Body of pancreas (tissue), 4 donors: Measurements from ENCODE around the gene NLRP4. TPM values are rescaled to one million over a fixed set of nuclear protein-coding genes. Genes with fewer than 3 reads are reported as not detected.

Source experiments
- ATAC-seq: fragments of 150-250 bp; one replicate; pipeline ENCODE4 v1.9.1; 2016
- DNase-seq, 4 donors: peaks; one replicate each; pipeline ENCODE4 v3.0.0-alpha.2; 2019
- H3K27ac ChIP-seq, 4 donors: fragments of 200-600 bp; sonication (generic); 1 replicate in 3 of 4; 2 replicates in 1 of 4; pipeline versions ENCODE4 v1.5.1 to v1.6.1; 2016 to 2019; ENCODE audit warnings: mild to moderate bottlenecking in 1 of 4, mixed read lengths in 1 of 4, moderate library complexity in 1 of 4
- H3K27me3 ChIP-seq, 2 donors: fragments of 200-600 bp; sonication (generic); one replicate each; pipeline ENCODE4 v1.6.0; 2016; ENCODE audit warnings: mild to moderate bottlenecking in 1 of 2
- H3K36me3 ChIP-seq, 2 donors: fragments of 200-600 bp; sonication (generic); replicated peaks in 1 of 2; 2 replicates each; pipeline ENCODE4 v1.5.1; 2016; ENCODE audit warnings: low read depth in 2 of 2; ENCODE audit not compliant: insufficient read depth in 1 of 2
- H3K4me1 ChIP-seq: fragments of 200-600 bp; sonication (generic); one replicate; pipeline ENCODE4 v1.6.0; 2016
- H3K4me3 ChIP-seq, 2 donors: fragments of 200-600 bp; sonication (generic); 1 replicate in 1 of 2; 2 replicates in 1 of 2; pipeline ENCODE4 v1.5.1; 2016 to 2019
- H3K9me3 ChIP-seq, 3 donors: fragments of 200-600 bp; sonication (generic); 1 replicate in 2 of 3; 2 replicates in 1 of 3; pipeline ENCODE4 v1.5.1; 2016
- CTCF ChIP-seq, 7 experiments: fragments of 450-650 bp in 4 of 7; fragments of 200-600 bp in 3 of 7; sonication (generic) in 3 of 7; IDR thresholded peaks; one replicate each; pipeline ENCODE4 v1.5.1; 2016 to 2019; ENCODE audit warnings: antibody characterized with exemption in 7 of 7
- POLR2A ChIP-seq, 3 donors: fragments of 450-650 bp; IDR thresholded peaks; one replicate each; pipeline ENCODE4 v1.6.1; 2016; ENCODE audit warnings: antibody characterized with exemption in 3 of 3, mild to moderate bottlenecking in 2 of 3
- WGBS, 2 donors: methylation state at CpG; one replicate each; pipeline ENCODE4 v1.1.5; 2017; 5-methylcytosine and 5-hydroxymethylcytosine counted together
- intact Hi-C: fragments of 100-400 bp; cut with DNase I; formaldehyde crosslinking; loops from one replicate; pipeline ENCODE4 v1.15.1; 2023
- total RNA-seq, 2 donors: library from RNA; depleted of rRNA; stranded (reverse); fragments of >200 nt; gene quantifications; one replicate each; pipeline ENCODE4 v1.1.0, GENCODE V29; 2016

NLRP4 gene, protein sequence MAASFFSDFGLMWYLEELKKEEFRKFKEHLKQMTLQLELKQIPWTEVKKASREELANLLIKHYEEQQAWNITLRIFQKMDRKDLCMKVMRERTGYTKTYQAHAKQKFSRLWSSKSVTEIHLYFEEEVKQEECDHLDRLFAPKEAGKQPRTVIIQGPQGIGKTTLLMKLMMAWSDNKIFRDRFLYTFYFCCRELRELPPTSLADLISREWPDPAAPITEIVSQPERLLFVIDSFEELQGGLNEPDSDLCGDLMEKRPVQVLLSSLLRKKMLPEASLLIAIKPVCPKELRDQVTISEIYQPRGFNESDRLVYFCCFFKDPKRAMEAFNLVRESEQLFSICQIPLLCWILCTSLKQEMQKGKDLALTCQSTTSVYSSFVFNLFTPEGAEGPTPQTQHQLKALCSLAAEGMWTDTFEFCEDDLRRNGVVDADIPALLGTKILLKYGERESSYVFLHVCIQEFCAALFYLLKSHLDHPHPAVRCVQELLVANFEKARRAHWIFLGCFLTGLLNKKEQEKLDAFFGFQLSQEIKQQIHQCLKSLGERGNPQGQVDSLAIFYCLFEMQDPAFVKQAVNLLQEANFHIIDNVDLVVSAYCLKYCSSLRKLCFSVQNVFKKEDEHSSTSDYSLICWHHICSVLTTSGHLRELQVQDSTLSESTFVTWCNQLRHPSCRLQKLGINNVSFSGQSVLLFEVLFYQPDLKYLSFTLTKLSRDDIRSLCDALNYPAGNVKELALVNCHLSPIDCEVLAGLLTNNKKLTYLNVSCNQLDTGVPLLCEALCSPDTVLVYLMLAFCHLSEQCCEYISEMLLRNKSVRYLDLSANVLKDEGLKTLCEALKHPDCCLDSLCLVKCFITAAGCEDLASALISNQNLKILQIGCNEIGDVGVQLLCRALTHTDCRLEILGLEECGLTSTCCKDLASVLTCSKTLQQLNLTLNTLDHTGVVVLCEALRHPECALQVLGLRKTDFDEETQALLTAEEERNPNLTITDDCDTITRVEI
- total RNA-seq: not detected

GRCh38 chr19:55836340-55836739 lies at the start of gene NLRP4:
Gene NLRP4 (plus strand): TSS chr19:55836540. CDS start chr19:55852081, 15,541 bp downstream.
- no peaks in the 10 kb centered on the region for H3K4me1 ChIP-seq
- no peaks in the 10 kb centered on the region for H3K27me3 ChIP-seq
- H3K36me3 ChIP-seq: no peaks in the 10 kb centered on the region
- no peak for ATAC-seq
- no peak for DNase-seq
- 79 to 82% methylated on average over 16 of the region's 16 CpGs for WGBS, 2 donors
- TF ChIP-seq CTCF (IDR thresholded peaks at IDR 0.05) (no peak), POLR2A (IDR thresholded peaks at IDR 0.05) (no peak)
- no peaks in the 10 kb centered on the region for H3K9me3 ChIP-seq
- intact Hi-C loops: no loop called here
- no peak within 1 kb of the TSS for H3K4me3 ChIP-seq
- no peak within 1 kb of the TSS for H3K27ac ChIP-seq

DNA sequence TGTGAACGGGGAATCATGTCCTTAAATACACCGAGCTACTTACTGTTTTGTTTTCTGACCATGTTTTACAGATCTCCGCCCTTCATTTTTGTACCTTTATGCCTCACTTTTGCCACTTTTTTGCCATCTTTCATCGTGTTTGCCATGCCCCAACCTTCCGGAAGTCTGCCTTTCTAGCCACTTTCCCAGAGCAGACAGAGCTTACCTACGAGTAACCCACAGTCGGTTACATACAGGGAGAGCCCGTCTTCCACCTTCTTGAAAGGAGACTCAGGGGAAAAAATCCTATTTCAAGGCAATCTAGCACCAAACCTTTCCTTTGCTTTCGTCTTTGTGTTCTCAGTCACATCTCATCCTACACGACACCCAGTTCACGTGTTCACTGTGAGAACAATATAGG lies 41.3 kb upstream of the NLRP4 start:
- TF ChIP-seq POLR2A (IDR thresholded peaks at IDR 0.05) (no peak), CTCF (IDR thresholded peaks at IDR 0.05) (no peak)
- 85 to 88% methylated on average over 11 of the region's 11 CpGs for WGBS, 2 donors
- no peaks in the 10 kb centered on the region for H3K27me3 ChIP-seq
- DNase-seq (no peak), ATAC-seq (no peak)
- H3K27ac ChIP-seq: no peak overlapping the region
- H3K4me3 ChIP-seq: no peak overlapping the region
- no peaks in the 10 kb centered on the region for H3K9me3 ChIP-seq
- H3K4me1 ChIP-seq: no peaks in the 10 kb centered on the region
- no peaks in the 10 kb centered on the region for H3K36me3 ChIP-seq
- intact Hi-C loops: no loop called here

- no peak for DNase-seq
- intact Hi-C loops: no loop called here
- no peaks in the 10 kb centered on the region for H3K9me3 ChIP-seq
- no peak overlapping the region for H3K4me3 ChIP-seq
- no peak for TF ChIP-seq POLR2A (IDR thresholded peaks at IDR 0.05)
- no peaks in the 10 kb centered on the region for H3K4me1 ChIP-seq
- no peaks in the 10 kb centered on the region for H3K27me3 ChIP-seq
- H3K36me3 ChIP-seq: no peaks in the 10 kb centered on the region
- ATAC-seq: no peak
- WGBS, 2 donors: 53 to 60% methylated on average over 7 of the region's 7 CpGs
- H3K27ac ChIP-seq: no peak overlapping the region
These were observed 34.9 kb upstream of the NLRP4 start for GRCh38 chr19:55801416-55801815.

DNA sequence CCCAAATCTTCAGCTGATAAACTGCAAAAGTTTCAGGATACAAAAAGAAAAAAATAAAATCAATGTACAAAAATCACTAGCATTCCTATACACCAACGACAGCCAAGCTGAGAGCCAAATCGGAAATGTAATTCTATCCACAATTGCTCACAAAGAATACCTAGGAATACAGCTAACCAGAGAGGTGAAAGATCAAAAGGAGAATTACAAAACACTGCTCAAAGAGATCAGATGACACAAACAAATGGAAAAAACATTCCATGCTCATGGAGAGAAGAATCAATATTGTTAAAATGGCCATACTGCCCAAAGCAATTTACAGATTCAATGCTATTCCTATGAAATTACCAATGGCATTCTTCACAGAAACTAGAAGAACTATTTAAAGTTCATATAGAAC lies 34.1 kb upstream of the NLRP4 start:
- no peaks in the 10 kb centered on the region for H3K27me3 ChIP-seq
- intact Hi-C loops: no loop called here
- WGBS, 2 donors: 58 to 67% methylated on average over 2 of the region's 2 CpGs
- no peaks in the 10 kb centered on the region for H3K4me1 ChIP-seq
- ATAC-seq (no peak), DNase-seq (no peak)
- TF ChIP-seq POLR2A (IDR thresholded peaks at IDR 0.05) (no peak), CTCF (IDR thresholded peaks at IDR 0.05) (no peak)
- H3K36me3 ChIP-seq: no peaks in the 10 kb centered on the region
- H3K9me3 ChIP-seq: no peaks in the 10 kb centered on the region
- no peak overlapping the region for H3K4me3 ChIP-seq
- H3K27ac ChIP-seq: no peak overlapping the region
